NOMO-1 treated with dmso at 0.1 percent for 144 hours (cell line): ENCODE results near the gene ADCY9.
"Not testable (repeated sequence)": the region's sequence is repeated elsewhere in the genome, so short reads cannot be mapped to it uniquely, and the experiment has no call there.

Experiments
- DNase-seq: peaks from one replicate; lab custom pipeline; 2025; ENCODE audit not compliant: unreplicated experiment; lab: John Stamatoyannopoulos, UW

Gene ADCY9

GRCh38 chr16:4094127-4094773, 22.0 kb downstream of the ADCY9 start:
- DNase-seq = no peak

GRCh38 chr16:4093495-4094126, 22.6 kb downstream of the ADCY9 start:
- no peak for DNase-seq

- DNase-seq = no peak
Measured at GRCh38 chr16:4092547-4093265, 23.5 kb downstream of the ADCY9 start.

GRCh38 chr16:4091240-4092012, 24.8 kb downstream of the ADCY9 start:
- DNase-seq = no peak

- DNase-seq = no peak
Measured at GRCh38 chr16:4090351-4090851, 25.8 kb downstream of the ADCY9 start.

GRCh38 chr16:4089811-4090301, 26.4 kb downstream of the ADCY9 start:
- no peak for DNase-seq

GRCh38 chr16:4089251-4089810, 26.9 kb downstream of the ADCY9 start:
- DNase-seq = no peak

- no peak for DNase-seq
Measured at GRCh38 chr16:4087990-4088577, 28.2 kb downstream of the ADCY9 start.

GRCh38 chr16:4087099-4087885, 28.9 kb downstream of the ADCY9 start:
- DNase-seq = no peak

- no peak for DNase-seq
Measured at GRCh38 chr16:4086153-4086552, 30.1 kb downstream of the ADCY9 start.

GRCh38 chr16:4085405-4085970, 30.8 kb downstream of the ADCY9 start:
- DNase-seq = no peak

- no peak for DNase-seq
Measured at GRCh38 chr16:4083347-4083870, 32.8 kb downstream of the ADCY9 start.

GRCh38 chr16:4082474-4083044, 33.7 kb downstream of the ADCY9 start:
- no peak for DNase-seq

- no peak for DNase-seq
Measured at GRCh38 chr16:4081521-4082021, 34.7 kb downstream of the ADCY9 start.

GRCh38 chr16:4081047-4081446, 35.2 kb downstream of the ADCY9 start:
- no peak for DNase-seq

GRCh38 chr16:4077174-4077649, 39.0 kb downstream of the ADCY9 start:
- DNase-seq = no peak

GRCh38 chr16:4075534-4075933, 40.7 kb downstream of the ADCY9 start:
- DNase-seq = no peak

GRCh38 chr16:4073150-4073549, 43.1 kb downstream of the ADCY9 start:
- DNase-seq = not testable (repeated sequence)
